ENCODE results near the gene CHCHD6. TPM values are rescaled to one million over a fixed set of nuclear protein-coding genes. Genes with fewer than 3 reads are reported as not detected.

CHCHD6 gene
- total and polyA plus RNA-seq, 12 donors, result 10.6 to 22.5 (median 17.6) TPM

- H3K36me3 ChIP-seq (replicated peaks in 1 of 2), result no peaks in the 10 kb centered on the region
- H3K4me1 ChIP-seq (replicated peaks in 1 of 2), result peaks cover 0 to 8% of the 10 kb centered on the region in 2 donors
- no peak overlapping the region for H3K27ac ChIP-seq
- no peak overlapping the region for H3K4me3 ChIP-seq
- no peaks in the 10 kb centered on the region for H3K27me3 ChIP-seq
- DNase-seq, result no peak
- 86 to 91% (median 87%) methylated on average over 9 to 10 of the region's 10 CpGs for WGBS, 4 donors
- intact Hi-C loops (cut with DNase I), result no loop called here
- TF ChIP-seq POLR2A (IDR thresholded peaks at IDR 0.05), result no peak
- no peak for TF ChIP-seq CTCF (IDR thresholded peaks at IDR 0.05)
- no peaks in the 10 kb centered on the region for H3K9me3 ChIP-seq (replicated peaks in 1 of 3)
Observed at GRCh38 chr3:126850370-126851085, 146.5 kb downstream of the CHCHD6 start.

GRCh38 chr3:126851382-126851781 lies 147.3 kb downstream of the CHCHD6 start:
- TF ChIP-seq POLR2A (IDR thresholded peaks at IDR 0.05) (no peak), CTCF (IDR thresholded peaks at IDR 0.05) (no peak)
- Histone ChIP-seq H3K36me3 (replicated peaks in 1 of 2) (no peaks in the 10 kb centered on the region), H3K27ac (no peak overlapping the region), H3K4me1 (replicated peaks in 1 of 2) (peaks cover 0 to 8% of the 10 kb centered on the region in 2 donors), H3K4me3 (no peak overlapping the region), H3K9me3 (replicated peaks in 1 of 3) (no peaks in the 10 kb centered on the region), H3K27me3 (no peaks in the 10 kb centered on the region)
- no peak for DNase-seq
- WGBS, 4 donors, result 94 to 100% (median 95%) methylated on average over 3 to 6 of the region's 6 CpGs
- intact Hi-C loops (cut with DNase I), result no loop called here

GRCh38 chr3:126851934-126852333 lies 147.9 kb downstream of the CHCHD6 start:
- Histone ChIP-seq H3K27ac (no peak overlapping the region), H3K36me3 (replicated peaks in 1 of 2) (no peaks in the 10 kb centered on the region), H3K4me1 (replicated peaks in 1 of 2) (peaks cover 0 to 8% of the 10 kb centered on the region in 2 donors), H3K9me3 (replicated peaks in 1 of 3) (no peaks in the 10 kb centered on the region), H3K27me3 (no peaks in the 10 kb centered on the region), H3K4me3 (no peak overlapping the region)
- no peak for TF ChIP-seq POLR2A (IDR thresholded peaks at IDR 0.05)
- TF ChIP-seq CTCF (IDR thresholded peaks at IDR 0.05), result no peak
- DNase-seq, result no peak
- intact Hi-C loops (cut with DNase I), result no loop called here
- 96 to 100% (median 98%) methylated on average over 4 to 6 of the region's 6 CpGs for WGBS, 4 donors

GRCh38 chr3:126852511-126852910 lies 148.5 kb downstream of the CHCHD6 start:
- peaks cover 0 to 8% of the 10 kb centered on the region in 2 donors for H3K4me1 ChIP-seq (replicated peaks in 1 of 2)
- no peak for TF ChIP-seq CTCF (IDR thresholded peaks at IDR 0.05)
- no peak for TF ChIP-seq POLR2A (IDR thresholded peaks at IDR 0.05)
- H3K27me3 ChIP-seq, result no peaks in the 10 kb centered on the region
- no peak for DNase-seq
- intact Hi-C loops (cut with DNase I), result no loop called here
- H3K27ac ChIP-seq, result no peak overlapping the region
- H3K4me3 ChIP-seq, result no peak overlapping the region
- no peaks in the 10 kb centered on the region for H3K36me3 ChIP-seq (replicated peaks in 1 of 2)
- WGBS, 4 donors, result 91 to 99% (median 95%) methylated on average over 9 to 10 of the region's 10 CpGs
- no peaks in the 10 kb centered on the region for H3K9me3 ChIP-seq (replicated peaks in 1 of 3)

Data from adrenal gland (tissue), 12 donors.